Neural cell (in vitro differentiated cells): ENCODE measurements around the gene ARHGAP35. TPM values are rescaled to one million over a fixed set of nuclear protein-coding genes. Genes with fewer than 3 reads are reported as not detected.

Experiments used
- H2AFZ ChIP-seq: fragments of 200-600, 300-800 bp; sonication (generic), shearing (Covaris generic); 2 replicates; pipeline ENCODE4 v1.6.0; 2014; ENCODE audit warnings: low read depth, mild to moderate bottlenecking, antibody characterized with exemption, low read length, moderate library complexity
- H3F3A ChIP-seq: fragments of 200-600 bp; shearing (Covaris generic); 2 replicates; pipeline ENCODE4 v1.6.1; 2016; ENCODE audit warnings: mild to moderate bottlenecking, moderate library complexity, mixed read lengths, antibody characterized with exemption, low read length; ENCODE audit not compliant: insufficient read depth, poor library complexity, severe bottlenecking
- H3K27ac ChIP-seq: fragments of 200-600, 300-800 bp; sonication (generic), shearing (Covaris generic); 2 replicates; pipeline ENCODE4 v1.5.1; 2014; ENCODE audit warnings: mild to moderate bottlenecking, low read length, moderate library complexity
- H3K27me3 ChIP-seq: fragments of 300-800, 200-600 bp; sonication (generic), shearing (Covaris generic); 2 replicates; pipeline ENCODE4 v1.6.0; 2014; ENCODE audit warnings: mild to moderate bottlenecking, low read depth, low read length, moderate library complexity; ENCODE audit not compliant: insufficient read depth
- H3K36me3 ChIP-seq: fragments of 300-800, 200-600 bp; sonication (generic), shearing (Covaris generic); 2 replicates; pipeline ENCODE4 v1.5.1; 2014; ENCODE audit warnings: mild to moderate bottlenecking, antibody characterized with exemption, low read length, moderate library complexity; ENCODE audit not compliant: insufficient read depth
- H3K4me2 ChIP-seq: fragments of 300-800, 200-600 bp; sonication (generic), shearing (Covaris generic); 2 replicates; pipeline ENCODE4 v1.6.0; 2014; ENCODE audit warnings: mild to moderate bottlenecking, low read length
- H3K4me3 ChIP-seq: fragments of 300-800, 200-600 bp; sonication (generic), shearing (Covaris generic); 2 replicates; pipeline ENCODE4 v1.5.1; 2014; ENCODE audit warnings: mild to moderate bottlenecking, low read length, moderate library complexity
- H3K79me2 ChIP-seq: fragments of 200-600 bp; shearing (Covaris generic); replicated peaks from 2 replicates; pipeline ENCODE4 v1.6.0; 2014; ENCODE audit warnings: mild to moderate bottlenecking, low read length, moderate library complexity; ENCODE audit not compliant: insufficient read depth
- H3K9ac ChIP-seq: fragments of 300-800, 200-600 bp; sonication (generic), shearing (Covaris generic); 2 replicates; pipeline ENCODE4 v1.6.1; 2016; ENCODE audit warnings: mild to moderate bottlenecking, low read length, mixed read lengths
- H3K9me2 ChIP-seq: fragments of 200-600 bp; shearing (Covaris generic); 2 replicates; pipeline ENCODE4 v1.6.1; 2016; ENCODE audit warnings: mild to moderate bottlenecking, low read length, mixed read lengths; ENCODE audit not compliant: insufficient read depth
- H3K9me3 ChIP-seq: fragments of 200-600, 300-800 bp; sonication (generic), shearing (Covaris generic); 2 replicates; pipeline ENCODE4 v1.6.1; 2016; ENCODE audit warnings: mild to moderate bottlenecking, mixed run types, low read length, moderate library complexity, mixed read lengths
- H4K20me1 ChIP-seq: fragments of 200-600 bp; shearing (Covaris generic); 2 replicates; pipeline ENCODE4 v1.6.1; 2016; ENCODE audit warnings: mild to moderate bottlenecking, mixed run types; ENCODE audit not compliant: insufficient read depth
- CTCF ChIP-seq: fragments of 450-650 bp; IDR thresholded peaks from 2 replicates; pipeline ENCODE4 v1.5.1; 2014; ENCODE audit warnings: antibody characterized with exemption, mild to moderate bottlenecking, moderate library complexity; ENCODE audit not compliant: poor library complexity, severe bottlenecking
- EP300 ChIP-seq: fragments of 450-650 bp; conservative IDR thresholded peaks from 2 replicates; pipeline ENCODE4 v1.6.1; 2014; ENCODE audit warnings: antibody characterized with exemption, mild to moderate bottlenecking, moderate library complexity; ENCODE audit not compliant: poor library complexity, severe bottlenecking
- EZH2 ChIP-seq: fragments of 200-600, 300-800 bp; shearing (Covaris generic), sonication (generic); IDR thresholded peaks from 2 replicates; pipeline ENCODE4 v1.6.1; 2014; ENCODE audit warnings: antibody characterized with exemption, low read length, borderline replicate concordance, mild to moderate bottlenecking; ENCODE audit not compliant: insufficient read depth, poor library complexity, severe bottlenecking
- MXI1 ChIP-seq: fragments of 450-650 bp; conservative IDR thresholded peaks from 2 replicates; pipeline ENCODE4 v1.6.1; 2014; ENCODE audit warnings: antibody characterized with exemption, mild to moderate bottlenecking; ENCODE audit not compliant: poor library complexity, severe bottlenecking
- POLR2AphosphoS5 ChIP-seq: IDR thresholded peaks from 2 replicates; pipeline ENCODE4 v1.6.1; 2012
- RAD21 ChIP-seq: fragments of 450-650 bp; conservative IDR thresholded peaks from 2 replicates; pipeline ENCODE4 v1.6.1; 2014; ENCODE audit warnings: antibody characterized with exemption, mild to moderate bottlenecking, moderate library complexity
- REST ChIP-seq: IDR thresholded peaks from 2 replicates; pipeline ENCODE4 v1.6.1; 2012; ENCODE audit warnings: borderline replicate concordance
- SMC3 ChIP-seq: fragments of 450-650 bp; conservative IDR thresholded peaks from 2 replicates; pipeline ENCODE4 v1.6.1; 2014; ENCODE audit warnings: antibody characterized with exemption, mild to moderate bottlenecking, moderate library complexity; ENCODE audit not compliant: poor library complexity
- TAF1 ChIP-seq: IDR thresholded peaks from 2 replicates; pipeline ENCODE4 v1.6.1; 2012; ENCODE audit warnings: low read depth
- polyA plus RNA-seq: library from polyadenylated mRNA; depleted of rRNA; stranded (reverse); fragments of >200 nt; gene quantifications from 2 replicates; pipeline ENCODE4 v1.2.3, GENCODE V29; 2014

Gene ARHGAP35
- polyA plus RNA-seq, 1 donor from 2014 or later = 29.5 TPM

GRCh38 chr19:46872967-46873366 lies 12.2 kb downstream of the ARHGAP35 start:
- Histone ChIP-seq H3F3A (no peaks in the 10 kb centered on the region), H3K27me3 (no peaks in the 10 kb centered on the region), H3K9me3 (no peaks in the 10 kb centered on the region), H4K20me1 (peaks cover 4% of the 10 kb centered on the region), H3K79me2 (peaks cover 70% of the 10 kb centered on the region), H3K4me2 (no peak overlapping the region), H3K27ac (no peak overlapping the region), H3K4me3 (no peak overlapping the region), H3K9ac (no peak overlapping the region), H3K9me2 (no peaks in the 10 kb centered on the region), H2AFZ (no peak overlapping the region), H3K36me3 (no peaks in the 10 kb centered on the region)
- TF ChIP-seq RAD21 = no peak
- no peak for TF ChIP-seq CTCF
- no peak for TF ChIP-seq MXI1
- TF ChIP-seq REST = no peak
- no peak for TF ChIP-seq TAF1
- no peak for TF ChIP-seq EP300
- no peak for TF ChIP-seq EZH2
- no peak for TF ChIP-seq SMC3
- no peak for TF ChIP-seq POLR2AphosphoS5

- peaks cover 60% of the 10 kb centered on the region for H3K79me2 ChIP-seq
- H3K9me2 ChIP-seq = no peaks in the 10 kb centered on the region
- H3K9me3 ChIP-seq = no peaks in the 10 kb centered on the region
- H4K20me1 ChIP-seq = no peaks in the 10 kb centered on the region
- H3K4me3 ChIP-seq = no peak overlapping the region
- H3K9ac ChIP-seq = no peak overlapping the region
- no peak overlapping the region for H2AFZ ChIP-seq
- H3F3A ChIP-seq = no peaks in the 10 kb centered on the region
- H3K27me3 ChIP-seq = no peaks in the 10 kb centered on the region
- H3K4me2 ChIP-seq = no peak overlapping the region
- no peak for TF ChIP-seq CTCF
- TF ChIP-seq POLR2AphosphoS5 = no peak
- TF ChIP-seq EP300 = no peak
- no peak for TF ChIP-seq RAD21
- no peak for TF ChIP-seq EZH2
- no peak for TF ChIP-seq TAF1
- no peak for TF ChIP-seq SMC3
- no peak for TF ChIP-seq MXI1
- TF ChIP-seq REST = no peak
- no peaks in the 10 kb centered on the region for H3K36me3 ChIP-seq
- no peak overlapping the region for H3K27ac ChIP-seq
Measured at GRCh38 chr19:46875234-46875633, 14.4 kb downstream of the ARHGAP35 start.
